ENCODE data around the gene RPS29.
"Not testable (repeated sequence)": the region's sequence is repeated elsewhere in the genome, so short reads cannot be mapped to it uniquely, and the experiment has no call there.

RPS29 gene

DNA sequence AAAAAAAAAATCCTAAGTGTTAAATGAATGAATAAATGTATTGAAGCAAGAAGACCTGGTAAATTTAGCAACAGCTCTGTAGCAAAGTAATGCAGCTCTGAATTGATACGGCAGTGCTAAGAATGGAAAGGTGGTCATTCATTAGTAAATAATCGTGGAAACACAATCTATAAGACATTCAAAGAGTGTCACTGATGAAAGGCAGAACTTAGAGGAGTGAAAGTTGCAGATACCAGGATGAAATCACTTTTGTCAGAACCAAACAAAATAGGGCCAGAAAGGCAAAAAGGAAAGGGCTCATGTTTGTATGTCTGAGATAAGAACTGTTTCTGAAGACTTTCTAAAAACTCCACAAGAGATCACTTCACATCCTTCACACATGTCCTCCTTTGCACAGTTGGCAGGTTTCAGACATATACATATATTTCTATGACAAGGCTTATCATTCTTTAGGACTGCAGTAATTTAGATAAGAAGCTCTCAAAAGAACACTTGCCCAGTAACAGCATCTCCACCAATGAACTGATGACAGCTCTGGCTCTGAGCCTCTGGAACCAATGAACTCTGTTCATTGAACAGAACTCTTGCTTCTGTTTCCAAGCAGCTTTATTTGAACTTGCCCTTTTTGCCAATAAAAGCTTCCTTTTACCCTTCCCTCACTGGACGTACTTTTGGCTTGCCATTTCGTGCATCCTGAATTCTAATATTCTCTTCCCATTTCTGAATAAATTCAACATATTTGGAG lies 8.3 kb upstream of the RPS29 start:
- no peak for DNase-seq

- DNase-seq, result no peak
Observed at GRCh38 chr14:49593016-49593415, 6.8 kb upstream of the RPS29 start.

- DNase-seq, result no peak
Observed at GRCh38 chr14:49589387-49589786, 3.2 kb upstream of the RPS29 start.

DNA sequence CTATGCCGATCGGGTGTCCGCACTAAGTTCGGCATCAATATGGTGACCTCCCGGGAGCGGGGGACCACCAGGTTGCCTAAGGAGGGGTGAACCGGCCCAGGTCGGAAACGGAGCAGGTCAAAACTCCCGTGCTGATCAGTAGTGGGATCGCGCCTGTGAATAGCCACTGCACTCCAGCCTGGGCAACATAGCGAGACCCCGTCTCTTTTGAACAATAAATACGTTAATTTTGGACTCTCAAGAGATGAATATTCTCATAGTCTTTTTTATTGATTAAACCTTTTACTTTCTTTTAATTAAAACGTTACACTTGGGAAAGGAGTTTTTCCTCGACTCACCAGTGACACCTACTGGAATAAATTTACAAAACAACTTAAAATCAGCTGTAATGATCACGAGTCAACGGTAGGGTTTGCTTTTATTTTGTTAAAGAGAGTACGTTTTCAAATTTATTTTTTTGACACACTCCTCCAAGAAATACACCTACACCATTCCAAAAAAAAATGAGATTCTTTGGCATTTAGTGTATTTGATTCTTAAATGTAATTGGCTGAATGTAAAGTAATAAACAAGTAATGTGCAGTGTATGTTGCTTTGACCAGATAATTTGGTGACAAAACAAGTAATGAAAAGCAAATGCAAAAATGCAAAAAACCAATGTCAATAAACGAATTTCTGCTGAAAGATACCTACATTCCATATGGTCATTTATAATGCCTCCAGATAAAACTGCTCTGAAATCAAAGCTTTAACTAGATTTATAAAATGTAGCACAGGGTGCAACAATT lies 687 bp upstream of the RPS29 start:
- DNase-seq, result peak; percentile 66

DNA sequence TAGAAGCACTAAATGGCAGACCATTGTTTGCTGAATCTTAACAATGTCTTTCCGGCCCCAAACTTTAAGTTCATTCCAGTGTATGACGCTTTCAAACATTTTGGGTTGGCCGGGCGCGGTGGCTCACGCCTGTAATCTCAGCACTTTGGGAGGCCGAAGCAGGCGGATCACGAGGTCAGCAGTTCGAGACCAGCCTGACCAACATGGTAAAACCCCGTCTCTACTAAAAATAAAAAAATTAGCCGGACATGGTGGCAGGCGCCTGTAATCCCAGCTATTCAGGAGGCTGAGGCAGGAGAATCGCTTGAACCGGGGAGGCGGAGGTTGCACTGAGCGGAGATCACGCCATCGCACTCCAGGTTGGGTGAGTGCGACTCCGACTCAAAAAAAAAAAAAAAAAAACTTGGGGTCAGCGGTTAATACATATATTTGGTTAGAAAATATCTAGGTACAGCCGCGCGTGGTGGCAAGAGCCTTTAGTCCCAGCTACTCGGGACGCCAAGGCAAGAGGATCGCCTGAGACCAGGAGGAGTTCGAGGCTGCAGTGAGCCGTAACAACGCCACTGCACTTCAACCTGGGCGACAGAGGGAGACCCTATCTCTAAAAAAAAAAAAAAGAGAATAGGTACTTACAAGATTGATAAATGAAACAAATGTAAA lies 1.1 kb downstream of the RPS29 start:
- not testable (repeated sequence) for DNase-seq

GRCh38 chr14:49584058-49584457 lies 2.1 kb downstream of the RPS29 start:
- no peak for DNase-seq

GRCh38 chr14:49583629-49584028 lies 2.6 kb downstream of the RPS29 start:
- no peak for DNase-seq

GRCh38 chr14:49582113-49582977 lies 3.8 kb downstream of the RPS29 start:
- DNase-seq, result no peak

- no peak for DNase-seq
Observed at GRCh38 chr14:49581209-49582112, 4.7 kb downstream of the RPS29 start.

- DNase-seq, result no peak
Observed at GRCh38 chr14:49579841-49580240, 6.3 kb downstream of the RPS29 start.

DNA sequence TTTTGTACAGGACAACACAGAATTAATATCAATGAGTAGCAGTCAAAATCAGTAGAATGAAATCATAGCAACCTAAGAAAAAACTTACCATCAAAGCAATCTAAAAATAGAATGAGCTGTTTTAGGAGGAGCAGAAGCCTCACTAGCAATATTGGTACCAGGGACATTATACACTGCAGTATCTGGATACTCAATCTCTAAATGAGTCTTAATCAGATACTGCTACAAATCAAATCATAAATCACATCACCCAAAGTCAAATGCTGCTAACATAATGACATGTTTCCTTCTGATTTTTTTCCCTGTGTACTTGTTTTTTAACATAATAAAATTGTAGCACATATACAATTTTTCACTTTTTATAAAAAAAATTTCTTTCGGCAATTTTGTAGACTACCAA lies 8.0 kb downstream of the RPS29 start:
- no peak for DNase-seq

DNA sequence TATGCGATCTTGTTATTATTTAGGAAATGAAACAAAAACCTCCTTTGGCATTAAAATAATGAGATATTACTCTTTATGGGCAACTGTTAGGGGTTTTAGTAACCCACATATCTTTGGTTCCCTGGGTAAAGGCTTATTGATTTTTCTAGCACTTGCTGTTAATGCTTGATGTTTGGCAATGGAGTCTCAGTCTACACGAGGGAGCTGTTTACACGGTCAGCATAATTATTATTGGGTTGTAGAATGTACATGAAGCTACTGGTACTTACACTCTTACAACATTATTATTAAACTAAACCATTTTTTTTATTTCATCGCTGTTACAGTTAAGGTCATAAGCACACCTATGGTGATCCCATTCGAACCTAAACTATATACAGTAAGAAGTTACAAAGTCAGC lies 12.1 kb downstream of the RPS29 start:
- no peak for DNase-seq

DNA sequence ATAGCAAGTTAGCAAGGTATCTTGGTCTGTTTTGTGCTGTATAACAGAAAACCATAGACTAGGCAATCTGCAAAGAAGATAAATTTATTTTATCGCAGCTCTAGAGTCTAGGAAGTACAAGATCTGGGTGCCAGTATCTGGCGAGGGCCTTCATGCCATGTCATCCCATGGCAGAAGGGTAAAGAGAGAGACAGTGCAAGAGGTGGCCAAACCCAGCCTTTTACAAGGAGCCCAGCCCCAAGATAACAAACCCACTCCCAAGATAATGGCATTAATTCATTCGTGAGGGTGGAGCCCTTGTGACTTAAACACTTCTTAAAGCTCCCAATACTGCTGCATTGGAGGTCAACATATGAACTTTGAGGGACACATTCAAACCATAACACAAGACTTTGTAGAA lies 16.9 kb downstream of the RPS29 start:
- no peak for DNase-seq

DNA sequence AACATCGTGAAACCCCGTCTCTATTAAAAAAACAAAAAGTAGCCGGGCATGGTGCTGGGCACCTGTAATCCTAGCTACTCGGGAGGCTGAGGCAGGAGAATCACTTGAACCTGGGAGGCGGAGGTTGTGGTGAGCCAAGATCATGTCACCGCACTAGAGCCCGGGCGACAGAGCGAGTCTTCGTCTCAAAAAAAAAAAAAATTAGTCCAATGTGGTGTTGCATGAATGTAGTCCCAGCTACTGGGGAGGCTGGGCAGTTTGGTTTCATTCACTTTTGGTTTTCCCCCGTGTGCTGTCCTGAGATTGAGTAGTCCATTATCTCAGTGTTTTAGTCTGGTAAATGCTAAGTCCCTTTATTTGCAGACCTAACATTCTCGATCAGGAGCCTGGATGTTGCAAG lies 19.5 kb downstream of the RPS29 start:
- no peak for DNase-seq

- DNase-seq, result no peak
Observed at GRCh38 chr14:49559979-49560768, 26.0 kb downstream of the RPS29 start.

GRCh38 chr14:49553892-49554291 lies 32.3 kb downstream of the RPS29 start:
- no peak for DNase-seq

- no peak for DNase-seq
Observed at GRCh38 chr14:49553106-49553505, 33.1 kb downstream of the RPS29 start.

DNA sequence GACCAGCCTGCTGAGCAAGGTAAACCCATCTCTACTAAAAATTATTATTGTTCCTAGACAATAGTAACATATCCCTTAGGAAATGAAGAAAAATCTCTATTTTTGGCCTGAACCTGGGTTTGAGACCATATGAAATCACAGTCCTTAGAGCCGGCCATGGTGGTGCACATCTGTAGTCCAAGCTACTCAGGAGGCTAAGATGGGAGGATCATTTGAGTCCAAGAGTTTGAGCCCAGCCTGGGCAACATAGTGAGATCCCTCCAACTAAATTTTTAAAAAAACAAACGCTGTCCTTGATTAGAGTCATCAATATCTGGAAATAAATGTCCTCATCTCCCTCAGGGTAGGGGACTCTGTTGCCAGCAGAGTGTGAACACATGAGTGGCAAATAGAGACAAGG lies 34.6 kb downstream of the RPS29 start:
- no peak for DNase-seq

DNA sequence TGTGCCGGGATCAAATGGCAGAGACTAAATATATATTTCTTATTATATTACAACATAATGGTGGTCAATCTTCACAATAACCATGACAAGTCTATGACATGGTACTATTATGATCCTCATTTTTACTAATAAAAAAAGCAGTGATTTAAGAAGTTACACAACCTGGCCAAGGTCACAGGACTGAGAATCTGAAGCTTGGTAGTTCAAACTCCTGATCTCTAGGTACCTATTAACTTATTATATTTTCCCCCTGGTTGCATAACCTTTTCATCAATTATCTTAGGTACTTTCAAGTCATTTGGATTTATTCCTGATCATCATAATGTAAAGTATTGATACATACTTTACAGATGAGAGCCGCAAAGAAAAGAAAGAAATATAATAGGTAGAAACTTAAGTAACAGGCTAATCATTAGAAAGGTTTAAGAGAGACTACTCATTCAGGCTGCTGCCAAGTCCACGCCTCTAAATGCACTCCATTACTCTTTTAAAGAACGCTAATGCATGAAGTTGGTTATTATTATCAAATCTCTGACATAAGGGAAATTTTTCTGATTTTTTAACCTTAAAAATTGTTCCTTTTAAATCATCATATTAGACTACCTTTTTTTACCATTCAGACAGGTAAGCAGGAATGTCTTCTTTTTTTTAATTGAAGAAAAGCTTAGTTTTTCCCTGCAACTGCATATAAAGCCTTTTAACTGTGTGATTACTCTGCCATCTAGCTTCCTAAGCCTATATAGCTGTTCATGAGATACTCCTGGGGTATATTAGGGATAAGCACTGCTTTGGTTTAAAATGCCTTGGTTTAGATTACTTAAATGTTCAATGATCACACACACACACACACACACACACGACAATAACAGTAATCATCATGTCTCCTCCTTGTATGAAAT lies 35.6 kb downstream of the RPS29 start:
- DNase-seq, result peak; percentile 70

DNA sequence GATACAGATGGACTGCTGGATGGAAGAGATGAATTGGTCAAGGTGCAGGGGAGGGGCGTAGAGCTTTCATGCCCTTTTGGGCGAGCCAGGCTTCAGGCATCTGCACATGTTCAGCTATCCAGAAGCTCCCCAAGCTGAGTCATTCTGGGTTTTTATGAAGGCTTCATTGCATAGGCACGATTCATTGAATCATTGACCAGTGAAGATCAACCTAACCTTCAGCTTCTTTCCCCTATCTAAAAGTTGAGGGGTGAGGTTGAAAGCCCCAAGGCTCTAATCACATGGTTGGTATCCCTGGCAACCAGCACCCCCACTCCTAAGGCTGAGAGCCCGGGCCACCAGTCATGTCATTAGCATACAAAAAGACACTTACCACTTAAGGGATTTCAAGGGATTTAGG lies 36.3 kb downstream of the RPS29 start:
- peak; percentile 77 for DNase-seq

Data from NCI-H524 treated with DMSO at 0.1 percent for 48 hours (cell line).